Upper lobe of left lung (tissue), 6 donors: ENCODE data around the gene HOMER1. TPM values are rescaled to one million over a fixed set of nuclear protein-coding genes. Genes with fewer than 3 reads are reported as not detected.

Source experiments
- ATAC-seq, 2 donors: fragments of 200-7000 bp; cut with Tn5 transposase; one replicate each; pipeline ENCODE4 v1.9.1; 2022; ENCODE audit warnings: mild to moderate bottlenecking in 2 of 2, moderate library complexity in 2 of 2; ENCODE audit not compliant: low FRiP score in 2 of 2
- DNase-seq, 2 donors: peaks; one replicate each; pipeline ENCODE4 v3.0.0-alpha.2; 2019 to 2020
- H3K27ac ChIP-seq, 4 donors: fragments of 200-600 bp; sonication (generic); one replicate each; pipeline ENCODE4 v1.5.1; 2016 to 2019
- H3K27me3 ChIP-seq, 4 donors: fragments of 200-600 bp; sonication (generic); one replicate each; pipeline ENCODE4 v1.5.1; 2017 to 2019
- H3K36me3 ChIP-seq, 4 donors: fragments of 200-600 bp; sonication (generic); one replicate each; pipeline ENCODE4 v1.5.1; 2016 to 2019
- H3K4me1 ChIP-seq, 4 donors: fragments of 200-600 bp; sonication (generic); one replicate each; pipeline ENCODE4 v1.5.1; 2018 to 2019
- H3K4me3 ChIP-seq, 4 donors: fragments of 200-600 bp; sonication (generic); one replicate each; pipeline ENCODE4 v1.5.1; 2017 to 2019; ENCODE audit warnings: mild to moderate bottlenecking in 2 of 4, moderate library complexity in 1 of 4
- H3K9me3 ChIP-seq, 4 donors: fragments of 200-600 bp; sonication (generic); one replicate each; pipeline ENCODE4 v1.5.1; 2018 to 2019
- CTCF ChIP-seq, 6 experiments: fragments of 450-650 bp in 4 of 6; fragments of 200-600 bp in 2 of 6; sonication (generic) in 2 of 6; IDR thresholded peaks; one replicate each; pipeline ENCODE4 v1.5.1; 2016 to 2019; ENCODE audit warnings: antibody characterized with exemption in 6 of 6
- EP300 ChIP-seq, 4 donors: sonication (generic); formaldehyde crosslinking; IDR thresholded peaks; one replicate each; pipeline ENCODE4 v1.5.1; 2017; ENCODE audit warnings: antibody characterized with exemption in 4 of 4, control low read depth in 2 of 4
- POLR2A ChIP-seq, 4 donors: fragments of 450-650 bp; IDR thresholded peaks; one replicate each; pipeline ENCODE4 v1.5.1; 2016 to 2017; ENCODE audit warnings: antibody characterized with exemption in 4 of 4, mild to moderate bottlenecking in 2 of 4
- POLR2AphosphoS5 ChIP-seq, 2 donors: sonication (generic); formaldehyde crosslinking; IDR thresholded peaks; one replicate each; pipeline ENCODE4 v1.5.1; 2017; ENCODE audit warnings: antibody characterized with exemption in 2 of 2
- WGBS, 2 donors: methylation state at CpG; one replicate each; pipeline ENCODE4 v1.1.5; 2017 to 2018; 5-methylcytosine and 5-hydroxymethylcytosine counted together
- total RNA-seq, 6 donors: library from RNA; depleted of rRNA in 4 of 6; stranded (reverse); fragments of >200 nt in 4 of 6; gene quantifications; one replicate each; pipeline versions ENCODE4 v1.1.0 to v1.2.1, GENCODE V29; 2016 to 2021
- donor health status: DM: no; HTN: no; CAD: no; lungs with moderate emphysema.
- donor health status: DM: no; HTN: yes; CAD: no; lungs with severe emphysema.

HOMER1 gene
- total RNA-seq, result 10 to 100 TPM in 3 of 6 donors, 1 to 10 TPM in 3; 5.2 to 22.0 (median 9.7) TPM

GRCh38 chr5:79513704-79514390, at the start of gene HOMER1:
HOMER1 (minus strand) TSS chr5:79514134; CDS start chr5:79512774, 1,360 bp downstream.
- peak within 1 kb of the TSS; percentile 88 to 95 (median 90) for H3K27ac ChIP-seq
- H3K27me3 ChIP-seq, result peaks cover 0 to 18% (median 5%) of the 10 kb centered on the region in 4 donors
- H3K9me3 ChIP-seq, result no peaks in the 10 kb centered on the region
- TF ChIP-seq EP300 (IDR thresholded peaks at IDR 0.05) (no peak), CTCF (IDR thresholded peaks at IDR 0.05) (peak in 2 of 6 experiments; percentile 15 to 40), POLR2A (IDR thresholded peaks at IDR 0.05) (peak in 1 of 4 donors; percentile 86)
- WGBS, 2 donors, result 0 to 1% methylated on average over 14 to 28 of the region's 85 CpGs
- ATAC-seq (peak; percentile 87 to 96), DNase-seq (peak; percentile 76 to 96)
- H3K4me1 ChIP-seq, result peaks cover 5 to 21% (median 14%) of the 10 kb centered on the region in 4 donors
- H3K36me3 ChIP-seq, result no peaks in the 10 kb centered on the region
- H3K4me3 ChIP-seq, result peak within 1 kb of the TSS; percentile 66 to 96 (median 84)

GRCh38 chr5:79563247-79563590, 49.3 kb upstream of the HOMER1 start:
- no peak for DNase-seq
- ATAC-seq, result no peak
- 50 to 60% methylated on average over 4 of the region's 4 CpGs for WGBS, 2 donors
- H3K9me3 ChIP-seq, result no peaks in the 10 kb centered on the region
- no peaks in the 10 kb centered on the region for H3K27me3 ChIP-seq
- H3K4me3 ChIP-seq, result no peak overlapping the region
- H3K4me1 ChIP-seq, result no peaks in the 10 kb centered on the region
- H3K27ac ChIP-seq, result no peak overlapping the region
- TF ChIP-seq CTCF (IDR thresholded peaks at IDR 0.05) (no peak), POLR2AphosphoS5 (IDR thresholded peaks at IDR 0.05) (no peak), POLR2A (IDR thresholded peaks at IDR 0.05) (no peak), EP300 (IDR thresholded peaks at IDR 0.05) (no peak)
- H3K36me3 ChIP-seq, result no peaks in the 10 kb centered on the region

GRCh38 chr5:79562351-79563246, 48.7 kb upstream of the HOMER1 start:
- no peaks in the 10 kb centered on the region for H3K27me3 ChIP-seq
- DNase-seq (no peak), ATAC-seq (no peak)
- H3K9me3 ChIP-seq, result no peaks in the 10 kb centered on the region
- H3K36me3 ChIP-seq, result no peaks in the 10 kb centered on the region
- no peaks in the 10 kb centered on the region for H3K4me1 ChIP-seq
- 54 to 75% methylated on average over 3 of the region's 3 CpGs for WGBS, 2 donors
- no peak overlapping the region for H3K4me3 ChIP-seq
- H3K27ac ChIP-seq, result no peak overlapping the region
- TF ChIP-seq POLR2A (IDR thresholded peaks at IDR 0.05), result no peak
- no peak for TF ChIP-seq CTCF (IDR thresholded peaks at IDR 0.05)
- no peak for TF ChIP-seq EP300 (IDR thresholded peaks at IDR 0.05)
- TF ChIP-seq POLR2AphosphoS5 (IDR thresholded peaks at IDR 0.05), result no peak

- no peaks in the 10 kb centered on the region for H3K27me3 ChIP-seq
- ATAC-seq (no peak), DNase-seq (no peak)
- H3K9me3 ChIP-seq, result no peaks in the 10 kb centered on the region
- H3K36me3 ChIP-seq, result no peaks in the 10 kb centered on the region
- WGBS, 2 donors, result 69 to 73% methylated on average over 3 of the region's 3 CpGs
- TF ChIP-seq EP300 (IDR thresholded peaks at IDR 0.05) (no peak), POLR2A (IDR thresholded peaks at IDR 0.05) (no peak), CTCF (IDR thresholded peaks at IDR 0.05) (no peak), POLR2AphosphoS5 (IDR thresholded peaks at IDR 0.05) (no peak)
- no peak overlapping the region for H3K4me3 ChIP-seq
- no peak overlapping the region for H3K27ac ChIP-seq
- H3K4me1 ChIP-seq, result no peaks in the 10 kb centered on the region
Observed at GRCh38 chr5:79561525-79561893, 47.6 kb upstream of the HOMER1 start.
